Stimulated activated effector memory CD8-positive, alpha-beta T cell treated with anti-CD3 and anti-CD28 coated beads, Interleukin-12 subunit alpha, Interleukin-12 subunit beta, amount 100 ng/mL, for 72 hours (primary cell): ENCODE measurements around the gene KRTAP12-4.
"Not testable (repeated sequence)": the region's sequence is repeated elsewhere in the genome, so short reads cannot be mapped to it uniquely, and the experiment has no call there.

Source experiments
- ATAC-seq: fragments of 150-1000 bp; cut with Tn5 transposase; 2 replicates; pipeline ENCODE4 v1.10.0; 2021
- DNase-seq, 2 donors: peaks; one replicate each; pipeline ENCODE4 v3.0.0; 2021 to 2022; ENCODE audit warnings: low spot score in 2 of 2
- H3K27ac Mint-ChIP-seq: one replicate; pipeline ENCODE4 v1.8.0; 2022; ENCODE audit warnings: mild to moderate bottlenecking, mixed read lengths
- H3K36me3 Mint-ChIP-seq: one replicate; pipeline ENCODE4 v1.8.0; 2022; ENCODE audit warnings: mild to moderate bottlenecking, mixed read lengths
- H3K4me1 Mint-ChIP-seq: one replicate; pipeline ENCODE4 v1.8.0; 2022; ENCODE audit warnings: mixed read lengths
- H3K4me3 Mint-ChIP-seq: one replicate; pipeline ENCODE4 v1.8.0; 2022; ENCODE audit warnings: mild to moderate bottlenecking, mixed read lengths
- H3K9me3 Mint-ChIP-seq: one replicate; pipeline ENCODE4 v1.8.0; 2022; ENCODE audit warnings: mixed read lengths

The KRTAP12-4 gene

DNA sequence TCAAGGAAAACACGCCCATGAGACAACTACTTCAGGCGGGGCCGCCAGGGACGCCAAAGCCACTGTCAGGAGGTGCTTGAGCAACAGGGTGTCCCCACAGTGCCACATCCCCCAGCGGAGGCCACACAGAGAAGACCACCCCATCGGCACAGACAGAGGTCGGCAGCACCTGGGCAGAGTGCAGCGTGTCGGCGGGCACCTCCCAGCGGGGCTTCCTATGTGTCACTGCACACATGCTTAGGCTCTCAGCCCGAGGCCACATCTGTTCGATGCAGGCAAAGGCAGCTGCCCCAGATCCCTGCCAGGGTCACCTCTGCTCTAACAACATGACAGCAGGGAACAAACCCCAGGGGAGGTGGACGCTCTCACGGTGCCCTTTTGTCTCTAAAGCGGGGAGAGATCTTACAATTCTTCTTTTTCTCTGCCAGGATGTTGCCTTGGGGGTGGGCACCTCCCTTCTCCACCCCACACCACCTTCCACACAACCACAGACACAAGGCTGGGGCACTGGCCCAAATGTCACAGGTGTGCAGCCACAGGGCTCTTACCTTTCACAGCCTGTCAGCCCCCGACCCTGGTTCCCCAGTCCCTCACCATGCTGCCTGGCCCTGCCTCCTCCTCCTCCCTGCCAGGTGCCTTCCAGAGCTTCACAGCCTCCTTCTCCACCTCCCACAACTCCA is 38.4 kb downstream of the KRTAP12-4 start:
- H3K4me1 Mint-ChIP-seq, result peaks cover 45% of the 10 kb centered on the region
- peak overlapping the region; percentile 91 for H3K27ac Mint-ChIP-seq

DNA sequence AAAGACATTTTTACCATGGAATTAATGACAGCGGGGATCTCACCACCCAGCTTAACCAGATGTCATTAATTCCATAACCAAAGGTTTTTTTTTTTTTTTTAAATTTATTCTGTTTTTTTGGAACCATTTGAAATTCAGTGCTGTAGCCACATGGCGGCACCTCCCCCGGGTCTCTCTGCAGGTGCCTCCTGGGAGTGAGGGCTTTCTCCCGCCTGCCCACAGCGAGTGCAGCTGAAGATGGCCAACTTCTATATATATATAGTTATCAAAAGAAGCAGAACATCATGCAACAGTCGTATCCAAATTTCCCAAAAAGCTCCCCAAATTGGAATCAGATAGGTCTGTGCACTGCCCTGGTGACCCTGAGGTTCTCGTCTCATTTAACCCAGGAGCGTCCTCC is 39.0 kb downstream of the KRTAP12-4 start:
- ATAC-seq (no peak), DNase-seq (no peak)
- H3K36me3 Mint-ChIP-seq, result no peaks in the 10 kb centered on the region
- peaks cover 45% of the 10 kb centered on the region for H3K4me1 Mint-ChIP-seq
- no peak overlapping the region for H3K4me3 Mint-ChIP-seq
- H3K27ac Mint-ChIP-seq, result no peak overlapping the region
- H3K9me3 Mint-ChIP-seq, result peaks cover 19% of the 10 kb centered on the region

More for the DNA sequence above, 38.4 kb downstream of the KRTAP12-4 start:
- Mint-ChIP-seq H3K9me3 (peaks cover 21% of the 10 kb centered on the region), H3K4me3 (no peak overlapping the region), H3K36me3 (no peaks in the 10 kb centered on the region)
- ATAC-seq (no peak), DNase-seq (peak in 1 of 2 donors; percentile 38)

GRCh38 chr21:44614961-44615391 is 39.5 kb downstream of the KRTAP12-4 start:
- ATAC-seq (no peak), DNase-seq (peak in 1 of 2 donors; percentile 37)
- peaks cover 45% of the 10 kb centered on the region for H3K4me1 Mint-ChIP-seq
- H3K27ac Mint-ChIP-seq, result no peak overlapping the region
- H3K4me3 Mint-ChIP-seq, result no peak overlapping the region
- H3K9me3 Mint-ChIP-seq, result peaks cover 16% of the 10 kb centered on the region
- H3K36me3 Mint-ChIP-seq, result no peaks in the 10 kb centered on the region

DNA sequence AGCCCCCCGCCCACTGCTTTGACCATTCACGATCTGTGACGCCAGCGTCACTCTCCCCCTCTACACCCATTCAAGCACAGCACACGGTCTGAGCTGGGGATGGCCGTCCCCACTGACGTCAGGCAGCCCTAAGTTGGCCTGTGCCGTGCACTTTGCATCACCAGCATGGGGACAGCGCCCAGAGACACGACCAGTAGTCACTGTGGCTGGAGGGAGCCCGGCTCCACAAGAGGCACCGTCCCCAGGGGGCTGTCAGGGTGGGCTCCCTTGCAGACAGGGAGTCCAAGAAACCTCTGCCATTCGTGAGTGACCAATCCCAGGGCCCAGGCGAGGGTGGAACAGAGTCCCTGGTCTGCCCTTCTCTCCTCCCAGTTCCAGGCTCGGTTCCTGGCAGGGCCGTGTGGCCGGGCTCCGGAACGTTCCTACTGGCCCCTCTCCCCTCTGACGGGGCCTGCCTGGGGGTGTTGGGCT is 40.3 kb downstream of the KRTAP12-4 start:
- H3K36me3 Mint-ChIP-seq, result no peaks in the 10 kb centered on the region
- H3K4me1 Mint-ChIP-seq, result peaks cover 38% of the 10 kb centered on the region
- ATAC-seq (no peak), DNase-seq (peak in 1 of 2 donors; percentile 36)
- no peak overlapping the region for H3K4me3 Mint-ChIP-seq
- no peak overlapping the region for H3K27ac Mint-ChIP-seq
- H3K9me3 Mint-ChIP-seq, result peaks cover 16% of the 10 kb centered on the region

DNA sequence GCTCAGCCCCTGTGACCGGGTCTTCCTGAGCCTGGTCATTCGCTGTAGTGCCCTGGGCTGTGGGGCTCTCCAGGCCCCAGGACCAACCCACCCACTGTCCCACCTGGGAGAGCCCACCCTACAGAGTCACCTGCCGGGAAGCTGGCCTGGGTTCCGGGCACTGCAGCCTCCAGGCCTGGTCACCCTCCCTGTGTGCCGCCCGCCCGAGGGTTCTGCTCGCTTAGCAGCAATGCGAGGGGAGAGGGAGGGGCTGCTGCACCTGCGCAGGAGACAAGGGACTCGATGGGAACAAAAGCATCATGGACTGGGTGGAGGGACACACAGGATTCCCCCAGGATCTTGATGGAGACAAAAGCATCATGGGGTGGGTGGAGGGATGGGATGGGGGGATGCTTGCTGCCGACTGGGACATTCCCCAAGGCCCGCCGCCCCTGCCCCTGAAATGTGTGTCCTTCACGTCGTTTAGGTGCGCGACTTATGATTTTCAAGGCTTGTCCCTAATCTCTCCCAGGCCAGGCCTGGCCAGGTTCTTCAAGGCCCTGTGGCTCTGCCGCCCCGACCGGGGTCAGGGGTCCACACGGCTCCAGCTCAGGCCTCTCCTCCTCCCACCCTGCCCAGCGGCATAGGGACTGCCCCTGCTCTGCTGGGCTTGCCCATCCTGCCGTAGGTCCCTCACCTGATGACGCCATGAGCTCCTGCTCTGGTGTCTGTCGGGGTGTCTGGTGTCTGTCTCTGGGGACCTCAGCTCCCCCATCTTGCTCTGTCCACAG is 40.9 kb downstream of the KRTAP12-4 start:
- Mint-ChIP-seq H3K4me3 (no peak overlapping the region), H3K36me3 (no peaks in the 10 kb centered on the region), H3K4me1 (peaks cover 32% of the 10 kb centered on the region), H3K9me3 (peaks cover 18% of the 10 kb centered on the region), H3K27ac (peak overlapping the region; percentile 48)
- DNase-seq (peak in 1 of 2 donors; percentile 38), ATAC-seq (no peak)

GRCh38 chr21:44612669-44613229 is 41.7 kb downstream of the KRTAP12-4 start:
- ATAC-seq (no peak), DNase-seq (peak in 1 of 2 donors; percentile 43)
- H3K9me3 Mint-ChIP-seq, result peaks cover 18% of the 10 kb centered on the region
- no peak overlapping the region for H3K4me3 Mint-ChIP-seq
- peaks cover 24% of the 10 kb centered on the region for H3K4me1 Mint-ChIP-seq
- peak overlapping the region; percentile 48 for H3K27ac Mint-ChIP-seq
- no peaks in the 10 kb centered on the region for H3K36me3 Mint-ChIP-seq

GRCh38 chr21:44612029-44612486 is 42.4 kb downstream of the KRTAP12-4 start, which contains the start of gene KRTAP10-8:
TSS of gene KRTAP10-8 (plus strand) at chr21:44612079. CDS start at chr21:44612101, 22 bp downstream.
- Mint-ChIP-seq H3K9me3 (peaks cover 18% of the 10 kb centered on the region), H3K36me3 (no peaks in the 10 kb centered on the region), H3K4me1 (peaks cover 21% of the 10 kb centered on the region), H3K27ac (peak within 1 kb of the TSS; percentile 48), H3K4me3 (no peak within 1 kb of the TSS)
- DNase-seq (no peak), ATAC-seq (no peak)

DNA sequence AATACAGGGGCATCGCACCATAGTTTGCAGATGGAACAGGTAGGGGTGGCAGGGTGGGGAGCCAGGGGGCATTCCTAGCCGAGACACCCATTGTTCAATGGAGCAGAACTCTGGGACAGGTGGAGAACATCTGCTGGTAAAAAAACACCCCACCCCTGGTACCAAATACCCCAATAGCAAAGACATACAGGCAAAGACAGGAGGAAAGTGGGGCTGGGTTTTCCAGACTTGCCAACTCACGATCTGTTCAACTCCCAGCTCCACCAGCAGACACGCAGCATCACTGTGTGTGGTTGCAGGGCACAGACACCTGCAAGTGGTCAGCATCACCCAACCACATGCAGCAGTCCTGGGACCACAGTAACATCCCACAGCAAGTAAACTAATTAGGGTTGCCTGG is 42.9 kb downstream of the KRTAP12-4 start:
- DNase-seq (no peak), ATAC-seq (no peak)
- peaks cover 18% of the 10 kb centered on the region for H3K9me3 Mint-ChIP-seq
- no peak overlapping the region for H3K4me3 Mint-ChIP-seq
- H3K4me1 Mint-ChIP-seq, result peaks cover 16% of the 10 kb centered on the region
- no peaks in the 10 kb centered on the region for H3K36me3 Mint-ChIP-seq
- no peak overlapping the region for H3K27ac Mint-ChIP-seq

GRCh38 chr21:44610157-44610843 is 44.2 kb downstream of the KRTAP12-4 start:
- peaks cover 18% of the 10 kb centered on the region for H3K9me3 Mint-ChIP-seq
- not testable (repeated sequence) for H3K36me3 Mint-ChIP-seq, H3K27ac Mint-ChIP-seq, ATAC-seq, H3K4me1 Mint-ChIP-seq, H3K4me3 Mint-ChIP-seq, DNase-seq

DNA sequence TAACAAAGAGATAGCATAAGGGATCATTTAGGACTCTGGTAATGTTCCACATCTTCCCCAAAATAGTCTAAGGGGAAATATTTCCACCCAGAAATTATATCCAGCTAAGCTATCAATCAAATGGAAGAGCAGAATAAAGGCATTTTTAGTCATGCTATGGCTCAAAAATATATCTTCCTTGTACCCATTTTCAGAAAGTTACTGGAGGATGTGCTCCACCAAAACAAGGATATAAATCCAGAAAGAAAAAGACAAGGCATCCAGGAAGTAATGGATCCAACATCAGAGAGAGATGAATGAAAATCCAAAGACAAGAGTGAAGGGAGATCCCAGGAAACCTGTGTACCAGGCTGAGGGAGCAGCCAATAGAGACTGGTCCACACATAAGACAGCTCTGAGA is 45.3 kb downstream of the KRTAP12-4 start:
- no peak for DNase-seq
- peaks cover 18% of the 10 kb centered on the region for H3K9me3 Mint-ChIP-seq

DNA sequence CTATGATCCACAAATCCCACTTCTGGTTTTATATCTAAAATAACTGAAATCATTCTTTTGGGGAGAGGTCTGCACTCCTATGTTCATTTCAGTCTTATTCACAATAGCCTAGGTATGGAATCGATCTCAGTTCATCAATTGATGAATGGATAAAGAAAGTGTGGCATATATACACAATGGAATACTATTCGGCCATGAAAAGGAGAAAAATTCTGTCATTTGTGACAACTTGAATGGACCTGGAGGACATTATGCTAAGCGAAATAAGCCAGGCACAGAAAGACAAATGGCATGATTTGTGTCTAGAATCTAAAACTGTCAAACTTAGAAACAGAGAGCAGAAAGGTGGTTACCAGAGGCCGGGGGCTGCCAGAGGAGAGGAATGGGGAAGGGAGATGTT is 48.0 kb downstream of the KRTAP12-4 start:
- H3K4me3 Mint-ChIP-seq, result no peak overlapping the region
- ATAC-seq (no peak), DNase-seq (no peak)
- no peaks in the 10 kb centered on the region for H3K36me3 Mint-ChIP-seq
- peaks cover 17% of the 10 kb centered on the region for H3K9me3 Mint-ChIP-seq
- H3K27ac Mint-ChIP-seq, result no peak overlapping the region
- peaks cover 4% of the 10 kb centered on the region for H3K4me1 Mint-ChIP-seq

More for the DNA sequence above, 45.3 kb downstream of the KRTAP12-4 start:
- Mint-ChIP-seq H3K4me3 (no peak overlapping the region), H3K36me3 (no peaks in the 10 kb centered on the region), H3K4me1 (peaks cover 6% of the 10 kb centered on the region), H3K27ac (no peak overlapping the region)
- no peak for ATAC-seq
